Islet precursor cell (in vitro differentiated cells): ENCODE data around the gene TMUB1.
A peak's percentile ranks its signal among the peaks of the same experiment; 100 is the strongest.

Experiments used
- DNase-seq: peaks from one replicate; pipeline ENCODE4 v3.0.0-alpha.2; 2018

The TMUB1 gene

GRCh38 chr7:151083071-151083823 lies at the start of gene TMUB1:
Gene TMUB1 (minus strand): TSS chr7:151083493. CDS start chr7:151082563, 930 bp downstream.
- peak; percentile 82 for DNase-seq

GRCh38 chr7:151132461-151133205 lies 49.3 kb upstream of the TMUB1 start:
- no peak for DNase-seq

GRCh38 chr7:151131592-151132293 lies 48.5 kb upstream of the TMUB1 start:
- no peak for DNase-seq

- no peak for DNase-seq
Observed at GRCh38 chr7:151131224-151131591, 47.9 kb upstream of the TMUB1 start.

- no peak for DNase-seq
Observed at GRCh38 chr7:151130741-151131157, 47.5 kb upstream of the TMUB1 start.

GRCh38 chr7:151129960-151130591 lies 46.8 kb upstream of the TMUB1 start:
- no peak for DNase-seq

GRCh38 chr7:151129117-151129959 lies 46.0 kb upstream of the TMUB1 start:
- no peak for DNase-seq

- no peak for DNase-seq
Observed at GRCh38 chr7:151128716-151129115, 45.4 kb upstream of the TMUB1 start.

GRCh38 chr7:151128144-151128543 lies 44.9 kb upstream of the TMUB1 start:
- DNase-seq, result no peak

- no peak for DNase-seq
Observed at GRCh38 chr7:151126491-151127137, 43.3 kb upstream of the TMUB1 start.

GRCh38 chr7:151125846-151126481 lies 42.7 kb upstream of the TMUB1 start:
- no peak for DNase-seq

GRCh38 chr7:151125470-151125845 lies 42.2 kb upstream of the TMUB1 start:
- DNase-seq, result peak; percentile 84

- no peak for DNase-seq
Observed at GRCh38 chr7:151124899-151125399, 41.7 kb upstream of the TMUB1 start.

- DNase-seq, result no peak
Observed at GRCh38 chr7:151124481-151124880, 41.2 kb upstream of the TMUB1 start.

- DNase-seq, result peak; percentile 96
Observed at GRCh38 chr7:151123822-151124464, 40.6 kb upstream of the TMUB1 start.

- DNase-seq, result no peak
Observed at GRCh38 chr7:151123158-151123821, 40.0 kb upstream of the TMUB1 start.

- DNase-seq, result no peak
Observed at GRCh38 chr7:151122796-151123157, 39.5 kb upstream of the TMUB1 start.

GRCh38 chr7:151122276-151122675 lies 39.0 kb upstream of the TMUB1 start:
- no peak for DNase-seq

- DNase-seq, result no peak
Observed at GRCh38 chr7:151121380-151122170, 38.3 kb upstream of the TMUB1 start.
